ENCODE results near the gene TBX18.

TBX18 gene

GRCh38 chr6:84764332-84765049 is at the start of gene TBX18:
TSS of gene TBX18 (minus strand) at chr6:84764598. CDS start at chr6:84764181, 417 bp downstream.
- peak; percentile 97 for DNase-seq

DNA sequence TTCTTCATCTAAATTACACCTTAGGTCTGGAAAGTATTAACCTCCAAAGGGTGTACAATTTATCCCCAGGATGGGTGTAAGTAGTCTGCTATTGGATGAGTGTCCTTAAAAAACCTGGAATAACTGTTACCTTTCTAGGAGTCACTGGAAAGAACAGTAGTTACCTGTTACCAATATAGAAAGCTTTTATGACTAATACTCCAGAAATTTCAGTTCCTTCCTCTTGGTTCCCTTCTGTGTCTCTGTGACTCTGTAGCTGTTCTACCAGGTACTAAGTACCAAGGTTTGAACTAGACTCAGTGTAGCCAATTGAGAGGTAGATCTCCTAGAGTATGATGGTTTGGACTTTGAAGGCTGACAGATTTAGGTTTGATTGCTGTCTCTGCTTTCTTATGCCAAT is 47.0 kb upstream of the TBX18 start:
- DNase-seq, result no peak

- no peak for DNase-seq
These were observed 45.1 kb upstream of the TBX18 start for GRCh38 chr6:84809455-84809854.

DNA sequence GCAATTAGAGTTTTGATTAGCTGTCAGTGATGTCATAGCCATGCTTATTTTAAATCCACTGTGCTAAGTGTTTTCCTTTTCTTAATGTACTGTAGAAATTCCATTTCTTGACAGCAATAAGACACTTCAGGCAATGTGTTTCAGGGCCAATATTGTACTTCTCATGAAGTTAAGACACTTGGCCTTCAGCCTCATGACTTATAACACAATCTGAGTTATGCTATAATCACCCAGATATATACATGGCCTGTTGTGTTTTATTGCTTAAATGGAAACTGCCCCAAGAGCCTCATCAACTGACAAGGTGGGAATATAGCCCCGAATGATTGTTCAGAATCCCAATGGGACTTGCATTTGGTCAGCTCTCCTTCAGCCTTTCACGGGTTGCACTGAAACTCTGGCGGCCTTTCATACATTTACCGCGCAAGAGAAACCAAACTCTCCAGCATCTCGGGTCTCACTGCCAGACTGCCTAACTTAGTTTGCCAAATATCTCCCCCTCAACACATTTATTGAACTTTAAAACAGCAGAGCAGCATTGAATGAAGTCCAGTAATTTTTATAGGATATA is 44.2 kb upstream of the TBX18 start:
- DNase-seq, result no peak

DNA sequence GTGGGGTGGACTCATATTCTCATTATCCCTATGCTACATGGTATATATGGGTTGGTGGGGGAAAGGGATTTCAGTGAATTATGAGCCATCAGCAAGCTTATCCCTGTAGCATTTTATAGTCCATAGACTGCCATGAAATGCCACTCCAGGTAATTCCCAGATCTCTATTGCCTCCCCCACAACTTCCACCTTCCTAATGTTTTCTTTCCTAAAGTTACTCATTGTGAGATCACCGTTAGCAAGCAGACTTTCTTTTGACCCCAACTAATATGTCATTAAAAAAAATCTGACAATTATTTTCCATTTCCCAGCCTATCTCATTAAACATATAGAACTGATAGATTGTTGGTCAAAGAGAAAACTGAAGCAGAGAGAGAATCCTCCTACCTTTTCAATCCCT is 40.7 kb upstream of the TBX18 start:
- DNase-seq, result no peak

DNA sequence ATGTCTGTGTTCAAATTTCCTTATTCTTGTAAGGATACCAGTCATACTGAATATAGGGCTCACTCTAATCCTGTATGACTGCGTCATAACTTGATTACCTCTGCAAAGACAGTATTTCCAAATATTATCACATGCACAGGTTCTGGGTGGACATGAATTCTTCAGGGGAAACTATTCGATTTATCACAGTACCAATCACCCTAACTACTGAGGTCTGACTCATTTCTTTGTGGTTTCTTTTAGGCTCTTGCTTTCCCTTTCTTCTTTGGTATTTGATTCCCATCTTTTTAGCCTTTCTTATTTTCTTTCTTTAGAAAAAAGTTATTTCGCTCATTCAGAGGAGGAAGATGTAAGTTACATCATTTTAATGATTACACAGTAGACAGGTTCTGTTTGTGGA is 40.3 kb upstream of the TBX18 start:
- DNase-seq, result no peak

DNA sequence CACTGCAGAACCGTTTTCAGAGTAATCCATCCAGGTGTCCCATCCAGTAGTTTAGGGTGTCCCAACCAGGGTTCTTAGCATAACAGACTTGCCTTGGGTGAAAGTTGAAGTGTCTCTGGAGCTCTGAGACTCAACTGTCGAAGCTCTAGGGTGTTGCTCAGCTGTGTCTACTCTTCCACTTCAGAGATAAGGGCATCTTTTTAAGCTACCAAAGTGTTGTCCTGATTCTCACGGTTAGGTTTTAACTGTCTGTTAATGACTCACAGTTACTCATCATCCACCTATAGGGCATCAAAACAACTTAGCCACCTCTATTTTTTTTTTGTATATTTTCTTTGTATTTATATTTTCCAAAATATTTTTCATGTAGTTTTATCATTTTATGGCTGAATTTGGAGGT is 36.9 kb upstream of the TBX18 start:
- no peak for DNase-seq

DNA sequence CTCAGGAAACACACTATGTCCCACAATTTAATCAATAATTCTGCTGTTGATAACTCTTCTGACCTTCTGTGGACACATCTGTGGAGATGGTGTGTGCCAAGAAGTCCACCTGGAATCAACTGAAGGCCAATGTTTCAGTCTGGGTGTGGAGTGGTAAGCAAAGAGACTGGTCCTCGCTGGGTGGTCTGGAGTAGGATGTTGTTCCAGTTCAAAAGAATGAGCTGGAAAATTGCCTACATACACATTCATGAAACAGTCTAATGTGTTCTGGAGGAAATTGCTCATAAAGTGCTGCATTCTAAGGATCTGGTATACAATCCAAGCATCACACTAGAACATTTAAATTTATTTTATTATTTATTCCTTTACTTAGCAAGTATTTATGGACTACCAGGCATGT is 33.9 kb upstream of the TBX18 start:
- no peak for DNase-seq

DNA sequence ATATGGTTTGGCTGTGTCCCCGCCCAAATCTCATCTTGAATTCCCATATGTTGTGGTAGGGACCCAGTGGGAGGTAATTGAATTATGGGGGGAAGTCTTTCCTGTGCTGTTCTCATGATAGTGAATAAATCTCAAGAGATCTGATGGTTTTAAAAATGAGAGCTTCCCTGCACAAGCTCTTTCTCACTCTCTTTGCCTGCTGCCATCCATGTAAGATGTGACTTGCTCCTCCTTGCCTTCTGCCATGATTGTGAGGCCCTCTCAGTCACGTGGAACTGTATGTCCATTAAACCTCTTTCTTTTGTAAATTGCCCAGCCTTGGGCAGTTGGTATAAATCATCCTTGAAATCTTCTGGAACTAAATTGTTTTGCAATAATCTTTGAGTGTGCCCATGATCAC is 31.9 kb upstream of the TBX18 start:
- DNase-seq, result no peak

- DNase-seq, result no peak
These were observed 27.5 kb upstream of the TBX18 start for GRCh38 chr6:84791927-84792326.

DNA sequence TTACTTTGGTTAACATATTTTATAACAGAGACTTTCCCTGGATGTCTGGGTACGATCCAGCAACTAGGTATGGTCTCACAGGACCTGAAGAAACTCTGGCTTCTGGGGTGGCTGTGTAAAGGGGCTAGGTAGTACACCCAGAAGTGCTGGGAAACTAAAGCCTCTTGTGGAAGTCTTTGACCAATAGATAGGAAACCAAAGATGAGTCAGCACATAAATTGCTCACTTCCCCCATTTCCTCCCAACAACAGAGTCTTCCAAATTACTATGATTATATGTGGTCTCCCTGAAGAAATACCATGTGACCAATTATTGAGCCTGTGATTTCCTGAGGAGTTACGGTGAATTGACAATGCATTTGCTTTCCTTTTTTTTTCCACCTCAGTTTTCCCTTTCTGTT is 26.8 kb upstream of the TBX18 start:
- DNase-seq, result no peak

GRCh38 chr6:84789170-84789569 is 24.8 kb upstream of the TBX18 start:
- no peak for DNase-seq

- no peak for DNase-seq
These were observed 24.3 kb upstream of the TBX18 start for GRCh38 chr6:84788689-84789088.

DNA sequence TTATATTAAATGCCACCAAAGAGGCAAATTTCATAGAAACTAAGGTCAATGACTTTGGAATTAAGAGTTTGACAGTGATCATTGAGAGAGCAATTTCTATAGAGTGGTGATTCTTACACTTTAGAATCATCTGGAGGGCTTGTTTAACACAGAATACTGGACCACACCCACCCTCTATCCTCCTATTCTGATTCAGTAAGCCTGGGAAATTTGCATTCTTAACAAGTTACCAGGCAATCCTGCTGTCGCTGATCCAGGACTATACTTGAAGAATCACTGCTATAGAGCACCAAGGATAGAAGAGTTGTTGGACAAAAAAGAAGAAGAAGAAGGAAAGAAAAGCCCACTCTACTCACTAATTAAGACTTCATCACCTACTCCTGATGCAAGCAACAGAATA is 21.3 kb upstream of the TBX18 start:
- DNase-seq, result no peak

DNA sequence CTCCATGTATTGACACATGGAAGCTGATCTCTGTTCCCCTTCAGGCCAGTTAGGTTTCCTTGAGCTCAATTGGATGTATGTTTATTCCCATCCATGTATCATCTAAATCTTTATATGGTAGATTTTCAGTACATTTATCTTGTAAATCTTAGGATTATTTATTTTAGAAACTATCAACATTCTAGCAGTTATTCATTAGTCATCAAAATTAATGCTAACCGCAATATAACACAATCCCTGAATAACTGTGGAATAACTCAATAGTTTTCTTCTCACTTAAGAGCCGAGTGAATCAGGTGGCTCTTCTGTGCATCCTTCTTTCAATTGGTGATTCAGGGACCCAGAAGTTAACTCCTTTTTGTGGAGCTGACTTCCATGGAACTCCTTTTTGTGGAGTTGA is 15.5 kb upstream of the TBX18 start:
- DNase-seq, result no peak

DNA sequence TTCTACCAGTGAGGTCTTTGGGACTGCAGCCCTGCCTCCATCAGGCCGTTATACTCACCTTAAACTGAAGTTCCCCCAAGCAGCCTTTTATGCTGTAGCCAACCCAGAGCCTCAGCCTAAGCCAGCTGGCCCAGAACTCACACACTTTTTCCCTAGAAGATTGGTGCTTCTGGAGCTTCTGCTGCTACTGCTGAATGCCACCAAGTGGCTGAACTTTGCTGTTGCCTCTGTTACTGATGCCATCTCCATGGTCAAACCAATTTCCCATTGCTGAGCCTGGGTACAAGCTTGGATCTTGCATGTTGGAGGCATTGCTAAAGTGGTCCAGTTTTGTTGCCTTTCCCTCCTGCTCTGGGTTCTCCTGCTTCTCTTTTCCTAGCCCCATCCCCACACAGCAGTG is 15.0 kb upstream of the TBX18 start:
- DNase-seq, result peak; percentile 9

GRCh38 chr6:84777888-84778287 is 13.5 kb upstream of the TBX18 start:
- no peak for DNase-seq

- no peak for DNase-seq
These were observed 12.0 kb upstream of the TBX18 start for GRCh38 chr6:84776392-84776791.

- no peak for DNase-seq
These were observed 11.4 kb upstream of the TBX18 start for GRCh38 chr6:84775751-84776150.

- no peak for DNase-seq
These were observed 10.5 kb upstream of the TBX18 start for GRCh38 chr6:84774985-84775284.

GRCh38 chr6:84774157-84774984 is 10.0 kb upstream of the TBX18 start:
- DNase-seq, result peak; percentile 85

- DNase-seq, result peak; percentile 85
These were observed 9.2 kb upstream of the TBX18 start for GRCh38 chr6:84773431-84774156.

DNA sequence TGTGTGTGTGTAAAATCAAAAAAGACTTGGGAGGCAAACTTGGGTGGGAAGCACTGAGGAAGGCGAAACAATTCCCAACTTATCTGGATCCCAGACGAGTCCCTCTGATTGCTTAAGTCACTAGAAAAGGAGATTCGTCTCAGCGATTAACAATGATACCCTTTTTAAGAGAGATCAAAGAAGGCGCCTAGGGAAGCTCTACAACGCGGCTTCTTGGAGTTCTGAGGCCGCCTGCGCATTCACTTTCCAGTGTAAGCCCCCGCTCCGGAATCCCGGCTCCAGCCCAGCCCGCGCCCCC is 8.7 kb upstream of the TBX18 start:
- peak; percentile 69 for DNase-seq
